ENCODE data around the gene AIFM1. TPM values are rescaled to one million over a fixed set of nuclear protein-coding genes. Genes with fewer than 3 reads are reported as not detected.
A peak's percentile ranks its signal among the peaks of the same experiment; 100 is the strongest.

The AIFM1 gene
- polyA plus RNA-seq, 1 of the 3 experiments (the other 2 are of a cell fraction), result 49.8 TPM

GRCh38 chrX:130079824-130080406, 85.7 kb downstream of the AIFM1 start:
- Histone ChIP-seq H3K79me2 (ENCODE audit: insufficient read depth) (no peaks in the 10 kb centered on the region), H3K27ac (ENCODE audit: low read depth in 2 of 2, low read length in 1 of 2) (no peak overlapping the region), H3K9me2 (no peaks in the 10 kb centered on the region), H2AFZ (ENCODE audit: low read depth) (no peak overlapping the region), H3F3A (replicated peaks; ENCODE audit: insufficient read depth) (no peaks in the 10 kb centered on the region), H3K4me2 (no peak overlapping the region), H3K4me3 (ENCODE audit: low read depth in 2 of 2, low read length in 1 of 2) (no peak overlapping the region), H4K20me1 (ENCODE audit: insufficient read depth) (no peaks in the 10 kb centered on the region), H3K36me3 (replicated peaks in 1 of 2; ENCODE audit: control insufficient read depth in 1 of 2, insufficient read depth in 2 of 2, low read length in 1 of 2) (no peaks in the 10 kb centered on the region), H3K9ac (no peak overlapping the region), H3K27me3 (ENCODE audit: insufficient read depth) (peaks cover 17% of the 10 kb centered on the region; the same call in 1 of the 2 replicates), H3K9me3 (no peaks in the 10 kb centered on the region), H3K4me1 (ENCODE audit: control insufficient read depth in 1 of 2, insufficient read depth in 2 of 2, low read depth in 1 of 2, low read length in 1 of 2) (peaks cover 0 to 17% of the 10 kb centered on the region in 2 experiments; a peak in 1 of 4 replicates)
- no peak for TF ChIP-seq TAF1 (IDR thresholded peaks at IDR 0.05; ENCODE audit: borderline replicate concordance, low read depth, low read length)
- peak; percentile 91 for TF ChIP-seq CTCF (IDR thresholded peaks at IDR 0.05)
- peak; percentile 92 for TF ChIP-seq RAD21 (IDR thresholded peaks at IDR 0.05; ENCODE audit: low read length)
- peak; percentile 82 for TF ChIP-seq SMC3 (IDR thresholded peaks at IDR 0.05; ENCODE audit: low read depth, low read length)
- WGBS (ENCODE audit: low lambda C conversion rate), result 32% methylated on average over 9 of the region's 9 CpGs
- CTCF ChIA-PET, result interaction anchor here (0.6 to 5.5 kb wide), 49 partner anchors 9 to 836 kb away, joined by 3 to 113 read pairs (median 4); partner anchors contain the start of genes AIFM1 and RAB33A
- POLR2A ChIA-PET, result interaction anchor here (0.6 kb wide), 1 partner anchor 92 kb away, joined by 4 read pairs; the partner anchor contains the start of gene RAB33A
- peak; percentile 75 for DNase-seq

Other genes with a start within 250 kb of the AIFM1 start
- 1.5 and 4.2 TPM in 2 replicates for gene BCORL1, start 183.2 kb downstream of the AIFM1 start, polyA plus RNA-seq (2012; rRNA removed)
- gene ELF4, start 55.3 kb downstream of the AIFM1 start, polyA plus RNA-seq (2012; rRNA removed), result 7.7 and 9.6 TPM in 2 replicates
- gene RAB33A, start 6.1 kb upstream of the AIFM1 start, polyA plus RNA-seq (2012; rRNA removed), result 1.2 and 2.0 TPM in 2 replicates
- gene ZNF280C, start 103.1 kb upstream of the AIFM1 start, polyA plus RNA-seq (2012; rRNA removed), result 2.7 and 3.7 TPM in 2 replicates
- 14.0 and 21.7 TPM in 2 replicates for gene SLC25A14, start 174.1 kb upstream of the AIFM1 start, polyA plus RNA-seq (2012; rRNA removed)
- gene GPR119, start 219.8 kb upstream of the AIFM1 start, polyA plus RNA-seq (2012; rRNA removed), result not detected in 2 replicates
- gene RBMX2, start 236.1 kb upstream of the AIFM1 start, polyA plus RNA-seq (2012; rRNA removed), result 22.7 and 23.6 TPM in 2 replicates